Esophagus muscularis mucosa (tissue), 3 donors: ENCODE measurements around the gene ELOB.

Experiments
- CTCF ChIP-seq, 3 experiments: fragments of 200-600 bp in 2 of 3; fragments of 450-650 bp in 1 of 3; sonication (generic) in 2 of 3; IDR thresholded peaks; one replicate each; pipeline ENCODE4 v1.5.1; 2017 to 2019; ENCODE audit warnings: antibody characterized with exemption in 3 of 3, mild to moderate bottlenecking in 2 of 3, moderate library complexity in 1 of 3
- POLR2A ChIP-seq: fragments of 450-650 bp; IDR thresholded peaks from one replicate; pipeline ENCODE4 v1.6.1; 2017; ENCODE audit warnings: antibody characterized with exemption, moderate library complexity, mild to moderate bottlenecking, low read depth
- POLR2AphosphoS5 ChIP-seq, 2 donors: sonication (generic); formaldehyde crosslinking; IDR thresholded peaks; one replicate each; pipeline ENCODE4 v1.6.1; 2017; ENCODE audit warnings: antibody characterized with exemption in 2 of 2

DNA sequence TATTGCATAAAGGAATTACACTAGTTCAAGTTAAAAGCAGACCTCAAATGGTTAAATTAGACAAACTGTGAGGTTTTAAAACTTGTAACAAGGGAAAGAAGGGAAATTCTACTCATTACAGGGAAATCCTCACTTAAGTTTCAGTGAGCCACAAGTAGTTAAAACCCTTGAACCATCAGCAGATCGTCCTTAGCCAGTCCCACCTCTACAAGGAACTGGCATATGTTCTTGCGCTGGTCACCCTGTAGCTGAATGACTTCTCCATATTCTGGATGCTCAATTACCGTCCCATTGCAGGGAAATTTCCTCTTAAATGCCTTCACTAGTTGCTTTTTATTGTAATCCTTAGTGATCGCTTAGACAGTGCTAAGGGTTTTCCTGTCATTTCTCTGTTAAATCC, 45.4 kb upstream of the ELOB start:
- TF ChIP-seq POLR2A, result no peak
- no peak for TF ChIP-seq POLR2AphosphoS5 (IDR thresholded peaks at IDR 0.05)
- TF ChIP-seq CTCF (IDR thresholded peaks at IDR 0.05), result no peak
